Femur (tissue), 1 donor: ENCODE measurements around the gene STARD13.

Experiments used
- DNase-seq: peaks from one replicate; pipeline ENCODE4 v3.0.0-alpha.2; 2017

The STARD13 gene

GRCh38 chr13:33277037-33277740 lies 8.4 kb downstream of the STARD13 start:
- DNase-seq: no peak

DNA sequence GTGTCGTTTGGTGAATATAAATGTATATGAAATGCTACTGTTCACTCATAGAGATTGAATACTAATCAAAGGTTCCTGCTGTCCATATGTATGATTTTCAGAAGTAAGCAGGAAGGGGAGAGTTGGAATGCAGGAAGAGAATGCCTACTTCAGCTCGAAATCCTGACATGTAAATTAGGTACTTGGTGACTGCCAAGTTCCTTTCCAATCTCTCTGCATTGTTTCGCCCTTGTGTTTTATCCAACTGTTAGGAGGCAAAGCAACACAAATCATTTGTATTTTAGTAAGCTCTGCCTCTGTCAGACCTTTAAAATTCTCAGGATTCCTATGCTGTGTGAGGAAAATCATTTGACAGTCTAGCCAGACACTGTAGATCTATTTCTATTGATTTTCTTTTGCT lies 9.0 kb downstream of the STARD13 start:
- DNase-seq: no peak

- DNase-seq: no peak
Observed at GRCh38 chr13:33275916-33276315, 9.6 kb downstream of the STARD13 start.

GRCh38 chr13:33274264-33274663 lies 11.3 kb downstream of the STARD13 start:
- no peak for DNase-seq

DNA sequence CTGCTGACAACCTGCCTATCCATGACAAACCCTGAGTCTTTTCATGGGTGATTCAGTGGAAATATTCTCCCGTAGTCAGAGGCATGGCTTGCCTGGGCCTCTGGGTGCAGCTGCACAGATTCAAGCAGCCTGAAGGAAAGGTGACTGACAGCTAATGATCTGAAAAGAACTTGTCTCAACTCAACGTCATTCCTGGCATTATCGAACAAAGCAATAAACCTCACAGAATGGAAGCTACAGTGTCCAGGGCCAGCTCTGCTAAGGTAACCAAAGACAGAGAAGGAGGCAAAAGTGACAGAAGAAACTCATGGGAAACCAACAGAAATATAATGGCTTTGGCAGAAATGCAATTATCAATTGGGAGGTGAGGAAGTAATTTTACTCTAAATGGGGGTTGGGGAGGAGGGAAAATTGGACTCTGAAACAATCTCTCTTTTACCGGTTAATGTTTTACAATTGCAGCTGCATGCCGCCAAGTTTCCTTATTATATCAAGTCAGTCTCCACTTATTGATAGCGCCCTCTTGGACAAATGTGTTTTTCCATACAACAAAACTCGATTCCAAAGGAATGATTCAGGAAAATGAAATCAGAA lies 12.9 kb downstream of the STARD13 start:
- DNase-seq: no peak

DNA sequence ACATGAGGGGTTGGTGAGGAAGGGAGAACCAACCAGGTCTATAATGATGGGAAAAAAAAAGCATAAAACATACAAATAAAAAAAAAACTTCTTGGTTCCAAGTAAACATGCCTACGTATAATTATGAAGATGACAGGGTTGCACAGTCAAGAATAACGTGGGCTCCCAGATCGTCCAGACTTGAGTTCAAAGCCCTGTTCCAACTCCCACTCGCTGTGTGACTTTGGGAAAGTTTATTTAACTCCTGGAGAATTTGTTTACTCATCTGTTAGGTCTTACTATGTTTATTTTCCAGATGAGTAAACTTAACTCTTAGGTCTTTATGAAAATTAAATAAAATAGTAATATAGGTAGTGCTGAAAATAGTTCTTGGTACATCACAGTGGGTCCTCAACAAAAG lies 13.8 kb downstream of the STARD13 start:
- DNase-seq: no peak

DNA sequence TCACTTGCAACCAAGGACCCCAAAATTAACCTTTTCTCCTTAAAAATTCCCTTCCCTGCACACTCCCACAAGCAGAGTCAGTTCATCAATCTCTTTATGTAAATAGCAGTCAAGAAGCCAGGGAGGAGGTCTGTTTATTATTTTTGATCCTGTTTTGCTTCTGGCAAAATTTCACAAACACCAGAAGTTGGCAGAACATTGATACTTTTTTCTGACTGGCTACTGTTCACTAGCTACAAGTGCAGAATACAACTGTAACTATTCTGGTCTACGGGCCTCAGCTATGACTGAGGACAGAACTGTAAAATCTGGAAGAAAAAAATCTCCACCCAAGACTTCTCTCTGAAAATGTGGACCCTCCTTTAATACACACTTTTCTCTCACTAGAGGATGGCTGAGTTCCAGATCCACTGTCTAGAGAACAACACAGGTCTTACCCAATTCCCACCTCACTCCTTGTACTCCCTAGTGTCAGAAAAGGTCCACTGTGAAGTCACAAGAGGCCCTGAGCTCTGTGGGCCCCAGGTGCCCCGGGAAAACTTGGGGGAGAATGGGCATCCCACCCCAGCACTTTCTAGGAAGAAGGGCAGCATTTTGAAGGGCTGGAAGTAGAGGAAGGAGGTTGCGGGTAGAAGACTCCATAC lies 14.5 kb downstream of the STARD13 start:
- DNase-seq: no peak

DNA sequence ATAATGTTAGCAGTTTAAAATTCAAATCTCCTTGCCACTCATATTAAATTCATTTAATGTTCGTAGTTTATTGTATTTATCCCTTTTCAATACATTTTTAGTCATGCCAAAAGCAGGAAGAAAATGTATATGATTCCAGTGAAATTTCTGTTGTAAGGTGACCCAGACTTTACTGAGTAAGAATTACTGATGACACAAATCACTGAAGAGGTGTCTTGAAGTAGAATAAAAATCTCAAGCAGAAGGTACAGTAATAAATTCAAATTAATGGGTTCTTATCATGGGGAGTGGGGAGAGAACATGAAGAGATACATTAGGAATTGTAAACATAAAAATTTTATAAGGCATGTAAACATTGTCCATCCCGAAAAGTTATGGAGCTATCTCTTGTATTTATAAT lies 19.9 kb downstream of the STARD13 start:
- DNase-seq: no peak

DNA sequence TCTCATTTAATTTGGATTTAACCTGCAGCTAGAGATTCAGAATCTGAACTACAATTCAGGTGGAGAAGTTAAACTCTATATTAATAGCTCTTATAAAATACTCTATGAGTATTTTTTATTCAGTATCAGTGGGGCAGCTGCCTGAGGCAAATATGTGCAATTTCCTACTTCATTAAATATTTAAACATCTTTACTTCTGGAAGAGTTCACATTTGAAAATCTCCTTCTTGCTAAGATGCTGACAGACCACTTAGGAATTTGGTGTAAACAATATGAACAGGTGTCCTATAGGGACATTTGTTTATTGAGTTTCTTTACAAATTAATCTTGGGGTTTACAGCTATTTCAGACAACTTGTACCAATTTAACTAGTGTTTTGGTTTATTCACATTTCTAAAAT lies 20.4 kb downstream of the STARD13 start:
- no peak for DNase-seq

DNA sequence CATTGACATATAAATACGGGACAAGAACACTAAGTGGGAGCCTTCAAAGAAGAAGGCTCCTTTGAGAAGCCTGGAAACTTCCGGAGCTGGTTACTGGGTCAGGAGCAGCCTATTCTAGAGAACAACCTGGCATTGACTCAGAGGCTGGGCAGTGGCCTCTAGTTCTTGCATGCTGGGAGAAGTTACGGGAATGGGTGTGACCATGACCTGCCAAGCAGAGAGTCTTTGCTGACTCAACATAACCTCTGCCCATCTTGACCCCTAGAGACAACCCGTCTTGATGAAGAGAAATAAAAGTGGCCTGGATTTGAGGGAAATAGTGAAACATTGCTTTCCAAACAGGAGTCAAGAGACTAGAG lies 21.0 kb downstream of the STARD13 start:
- DNase-seq: no peak

DNA sequence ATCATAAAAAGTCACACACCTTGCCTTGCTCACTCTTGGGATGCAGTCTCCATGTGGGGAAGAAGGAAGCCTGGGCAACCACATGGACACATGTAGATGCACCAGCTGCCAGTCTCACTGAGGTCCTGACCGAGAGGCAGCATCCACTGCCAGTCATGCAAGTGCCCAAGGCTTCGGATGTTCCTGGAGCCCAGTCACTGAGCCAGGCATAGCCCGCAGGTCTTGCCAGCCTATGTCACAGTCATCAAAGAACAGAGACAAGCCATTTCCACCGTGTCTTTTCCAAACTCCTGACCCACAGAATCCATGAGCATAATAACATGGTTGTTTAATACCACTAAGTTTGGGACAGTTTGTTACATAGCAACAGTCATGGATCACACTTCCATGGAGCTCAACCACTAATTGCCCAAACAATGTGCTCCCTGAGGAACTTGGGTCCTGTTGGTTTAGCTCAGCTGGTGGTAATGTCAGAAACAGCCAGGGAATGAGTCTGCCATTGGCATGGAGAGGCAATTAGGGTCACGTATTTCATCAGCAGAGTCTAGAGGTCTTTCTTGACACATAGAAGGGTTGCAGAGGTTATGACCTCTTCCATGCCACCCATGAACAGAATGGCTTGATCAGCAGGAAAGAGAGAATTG lies 21.5 kb downstream of the STARD13 start:
- DNase-seq: peak; percentile 38

DNA sequence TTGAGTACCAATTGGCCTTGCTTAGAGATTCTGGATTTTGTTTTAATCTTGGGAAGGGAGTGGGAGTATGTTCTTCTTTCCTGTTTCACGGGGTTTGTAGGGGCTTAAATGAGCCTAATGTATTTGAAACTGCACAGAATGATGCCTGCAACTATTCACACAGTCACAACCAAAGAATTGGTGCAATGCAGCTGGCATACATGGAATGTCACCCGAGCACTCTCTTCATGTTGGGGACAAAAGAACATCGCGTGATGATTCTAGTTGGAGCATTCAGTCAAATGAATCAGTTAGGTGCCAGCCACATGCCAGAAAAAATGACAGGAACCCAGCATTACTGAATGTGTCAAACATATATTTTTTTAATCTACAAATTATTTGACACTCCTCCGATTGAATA lies 22.1 kb downstream of the STARD13 start:
- no peak for DNase-seq

DNA sequence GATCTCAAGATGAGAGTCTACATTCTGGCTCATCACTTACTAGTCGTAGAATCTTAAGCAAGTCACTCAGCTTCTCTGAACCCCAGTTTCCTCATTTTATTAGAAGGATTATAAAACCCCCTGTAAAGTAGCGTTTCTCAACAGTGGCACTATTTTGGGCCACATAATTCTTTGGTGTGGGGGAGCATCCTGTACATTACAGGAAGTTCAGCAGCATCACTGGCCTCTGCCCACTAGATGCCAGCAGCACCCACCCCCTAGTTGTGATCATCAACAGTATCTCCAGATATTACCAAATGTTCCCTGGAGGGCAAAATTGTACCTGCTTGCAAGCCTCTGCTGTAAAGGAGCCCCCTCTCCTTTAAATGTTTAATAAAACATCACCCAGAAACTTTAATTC lies 22.6 kb downstream of the STARD13 start:
- no peak for DNase-seq

- DNase-seq: no peak
Observed at GRCh38 chr13:33262594-33262993, 23.0 kb downstream of the STARD13 start.

- DNase-seq: no peak
Observed at GRCh38 chr13:33262062-33262487, 23.5 kb downstream of the STARD13 start.

DNA sequence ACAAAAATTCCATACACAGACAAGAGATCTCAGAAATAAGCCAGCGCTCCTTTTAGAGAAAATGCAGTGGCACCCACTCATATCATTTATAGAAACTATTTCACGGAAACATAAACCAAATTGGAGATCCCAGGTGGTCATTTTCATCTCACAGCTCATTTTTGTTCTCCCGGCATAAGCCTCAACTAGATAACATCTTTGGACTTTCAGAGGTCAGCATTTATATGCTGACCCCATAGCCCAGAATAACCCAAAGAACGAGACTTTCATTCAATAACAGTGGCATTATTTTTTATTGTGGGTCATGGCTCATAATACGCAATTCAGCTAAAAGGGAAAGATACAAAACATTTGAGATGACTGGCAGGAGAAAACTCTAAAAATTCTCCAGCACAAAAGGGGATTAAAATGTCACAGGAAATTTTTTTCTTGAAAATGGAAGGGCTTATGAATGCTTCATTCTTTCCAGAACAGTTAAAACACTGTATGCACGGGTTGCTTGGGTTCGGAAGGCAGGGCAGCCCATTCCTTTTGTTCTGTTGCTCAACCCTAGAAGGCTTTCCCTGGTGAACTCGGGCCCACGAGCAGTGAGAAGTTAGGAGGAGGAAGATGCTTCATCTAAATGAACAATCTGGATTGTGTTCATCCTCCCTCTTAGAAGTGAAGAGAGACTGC lies 24.0 kb downstream of the STARD13 start:
- no peak for DNase-seq

- DNase-seq: no peak
Observed at GRCh38 chr13:33260168-33261098, 25.1 kb downstream of the STARD13 start.

DNA sequence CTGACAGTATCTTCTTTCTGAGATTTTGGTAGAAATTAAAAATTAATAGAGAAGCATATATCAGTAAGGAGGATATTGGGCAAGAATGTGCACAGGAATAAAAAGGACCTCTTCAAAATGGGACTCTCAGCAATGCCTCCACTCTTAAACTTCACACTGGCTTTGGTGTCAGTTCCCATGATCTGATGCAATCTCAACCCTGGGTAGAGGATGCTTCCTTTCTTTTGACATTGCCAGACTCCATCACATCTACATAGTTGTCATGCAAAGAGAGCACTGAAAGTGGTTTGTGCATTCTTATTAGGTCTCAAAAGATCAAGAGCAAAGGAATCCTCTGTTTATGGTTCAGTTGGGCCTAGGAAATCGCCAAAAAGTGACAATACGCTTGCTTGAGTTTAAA lies 26.3 kb downstream of the STARD13 start:
- no peak for DNase-seq

DNA sequence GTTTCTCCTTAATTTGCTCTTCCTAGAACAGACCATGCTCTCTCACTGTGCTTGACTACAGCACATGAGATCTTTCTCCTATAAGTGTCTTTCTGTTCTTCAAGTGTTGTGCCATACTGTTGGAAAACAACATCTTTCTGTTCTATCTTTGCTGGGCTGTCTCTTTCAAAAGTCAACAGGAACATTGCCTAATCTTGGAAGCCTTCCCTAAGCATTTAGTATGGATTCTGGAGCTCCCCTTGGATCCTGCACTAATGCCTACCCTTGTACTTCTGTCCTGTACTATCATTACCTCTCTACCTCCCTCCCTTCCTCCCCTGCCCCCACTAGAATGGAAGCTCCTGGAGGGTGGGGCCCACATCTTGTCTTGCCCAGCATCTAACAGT lies 26.8 kb downstream of the STARD13 start:
- no peak for DNase-seq

- no peak for DNase-seq
Observed at GRCh38 chr13:33257841-33258807, 27.4 kb downstream of the STARD13 start.
